ENCODE measurements around the gene CPNE5.
"Not testable (repeated sequence)": the region's sequence is repeated elsewhere in the genome, so short reads cannot be mapped to it uniquely, and the experiment has no call there.

Gene CPNE5

GRCh38 chr6:36718560-36718959 is 120.7 kb downstream of the CPNE5 start:
- no peak for DNase-seq

GRCh38 chr6:36717871-36718540 is 121.2 kb downstream of the CPNE5 start:
- no peak for DNase-seq

- DNase-seq = no peak
Observed at GRCh38 chr6:36717231-36717825, 121.9 kb downstream of the CPNE5 start.

DNA sequence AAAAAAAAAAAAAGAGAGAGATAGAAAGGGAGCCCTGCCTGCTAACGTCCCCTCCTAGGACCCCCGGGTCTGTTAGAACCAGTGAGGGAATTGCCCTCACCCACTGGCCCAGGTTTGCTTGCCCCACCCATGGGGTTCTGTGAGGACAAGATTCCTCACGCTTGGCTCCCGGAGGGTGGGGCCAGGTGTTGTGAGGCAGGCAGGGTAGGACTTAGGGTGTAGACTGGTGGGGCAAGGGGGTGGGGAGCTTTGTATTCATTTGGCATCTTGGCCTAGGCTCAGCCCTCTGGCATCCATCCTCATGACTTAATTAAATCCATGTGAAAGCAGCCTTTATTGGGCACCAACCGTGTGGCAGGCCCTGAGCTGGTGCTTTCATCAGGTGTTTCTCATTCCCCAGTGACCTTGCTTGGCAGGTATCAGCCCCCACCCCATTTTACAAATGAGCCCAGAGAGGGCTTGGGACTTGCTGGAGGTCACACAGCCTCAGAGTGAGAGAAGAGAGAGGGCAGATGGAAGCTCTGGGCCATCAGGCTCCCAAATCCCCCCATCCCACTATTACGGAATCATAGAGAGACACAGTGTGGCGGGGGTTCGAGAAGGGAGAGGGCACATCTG is 122.7 kb downstream of the CPNE5 start:
- no peak for DNase-seq

- DNase-seq = no peak
Observed at GRCh38 chr6:36715469-36715868, 123.8 kb downstream of the CPNE5 start.

DNA sequence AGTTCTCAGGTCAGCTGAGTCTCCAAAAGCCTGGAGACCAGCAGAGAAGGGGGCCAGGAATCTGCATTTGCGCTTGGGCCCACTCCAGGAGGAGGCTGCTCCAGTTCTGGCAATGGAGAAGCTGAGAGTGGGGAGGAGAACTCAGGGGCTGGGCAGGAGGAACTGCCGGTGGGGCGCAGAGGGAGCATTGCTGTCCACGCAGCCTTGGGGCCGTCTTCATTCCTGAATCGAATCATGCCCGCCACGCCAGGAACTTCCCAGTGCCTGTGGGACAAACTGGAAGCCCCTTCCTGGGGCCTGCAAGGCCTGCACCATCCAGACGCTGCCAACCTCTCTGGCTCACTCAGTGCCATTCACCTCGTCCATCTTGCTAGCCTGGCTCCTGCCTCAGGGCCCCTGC is 124.7 kb downstream of the CPNE5 start:
- no peak for DNase-seq

DNA sequence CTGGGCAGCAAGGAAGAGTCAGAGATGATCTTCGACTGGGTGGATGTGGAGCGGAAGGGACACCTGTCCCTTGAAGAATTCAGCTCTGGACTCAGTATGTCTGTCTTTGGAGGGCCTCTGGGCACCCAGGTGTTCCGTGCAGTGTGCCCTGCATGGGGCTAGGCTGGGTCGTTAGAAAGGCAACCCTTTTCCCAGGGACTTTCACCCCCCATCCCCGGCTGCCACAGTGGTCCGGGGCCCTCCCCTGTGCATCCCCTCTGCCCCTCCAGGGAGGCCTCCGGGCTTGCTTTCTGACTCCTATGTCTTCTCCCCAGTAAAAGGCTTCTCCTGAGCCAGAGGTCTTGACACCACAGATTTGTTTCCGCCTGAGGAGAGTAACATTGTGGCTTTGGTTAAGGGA is 125.4 kb downstream of the CPNE5 start:
- no peak for DNase-seq

DNA sequence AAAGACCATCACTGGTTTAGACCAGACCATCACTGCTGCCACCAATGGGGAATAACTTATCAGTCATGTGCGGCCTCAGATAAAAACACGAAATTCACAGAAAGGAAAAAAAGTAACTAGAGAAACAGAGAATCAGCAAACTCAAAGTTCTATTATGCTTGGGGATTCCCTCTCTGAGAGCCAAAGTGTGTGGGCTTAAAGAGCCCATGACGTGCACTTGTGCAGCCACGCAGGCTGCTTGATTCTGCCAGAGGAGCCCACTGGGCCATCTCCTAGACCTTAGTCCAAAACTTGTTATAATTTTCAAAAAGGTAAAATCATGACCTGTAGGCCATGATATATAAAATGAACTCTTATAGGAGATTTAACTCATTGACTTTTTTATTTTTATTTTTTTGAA is 126.4 kb downstream of the CPNE5 start:
- DNase-seq = no peak

- DNase-seq = no peak
Observed at GRCh38 chr6:36706339-36706738, 132.9 kb downstream of the CPNE5 start.

GRCh38 chr6:36704961-36705577 is 134.2 kb downstream of the CPNE5 start:
- not testable (repeated sequence) for DNase-seq

DNA sequence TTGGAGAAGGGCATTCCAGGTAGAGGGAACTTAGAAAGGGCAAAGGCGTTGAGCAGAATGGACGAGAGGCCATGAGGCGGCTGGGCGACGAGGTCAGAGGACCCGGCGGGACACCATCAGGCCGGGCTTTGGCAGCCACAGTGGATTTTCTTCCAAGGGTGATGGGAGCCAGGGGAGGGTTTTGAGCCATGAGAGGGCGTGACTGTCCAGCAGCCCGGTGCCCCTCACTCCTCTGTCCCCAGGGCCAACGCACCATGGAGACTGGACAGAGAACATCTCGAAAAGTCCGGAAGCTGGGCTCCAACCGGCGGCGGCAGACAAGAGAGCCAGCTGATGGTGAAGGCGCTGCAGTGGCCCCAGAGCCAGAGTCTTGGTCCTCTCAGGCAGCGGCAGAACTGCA is 135.3 kb downstream of the CPNE5 start:
- DNase-seq = no peak

GRCh38 chr6:36703081-36703606 is 136.1 kb downstream of the CPNE5 start:
- DNase-seq = no peak

DNA sequence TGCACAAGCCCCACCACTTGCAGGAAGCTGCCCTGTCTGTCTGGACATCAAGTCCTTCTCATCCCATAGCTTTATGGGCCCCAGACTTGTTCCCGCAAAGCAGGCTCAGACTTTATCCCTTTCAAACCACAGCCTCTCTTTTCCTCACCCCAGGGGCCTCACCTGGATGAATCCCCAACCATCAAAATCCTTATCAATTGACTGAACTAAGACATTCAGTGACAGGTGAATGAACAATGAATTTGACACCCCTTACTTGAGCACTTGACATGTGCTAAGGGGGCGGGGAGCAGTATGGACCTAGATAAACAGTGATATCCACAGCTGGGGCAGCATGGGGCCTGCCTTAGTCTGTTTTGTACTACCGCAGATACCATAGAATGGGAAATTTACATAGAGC is 136.6 kb downstream of the CPNE5 start:
- DNase-seq = no peak

- peak; percentile 20 for DNase-seq
Observed at GRCh38 chr6:36701401-36701991, 137.7 kb downstream of the CPNE5 start.

- DNase-seq = no peak
Observed at GRCh38 chr6:36700831-36701230, 138.4 kb downstream of the CPNE5 start.

GRCh38 chr6:36700071-36700812 is 139.0 kb downstream of the CPNE5 start:
- DNase-seq = no peak

DNA sequence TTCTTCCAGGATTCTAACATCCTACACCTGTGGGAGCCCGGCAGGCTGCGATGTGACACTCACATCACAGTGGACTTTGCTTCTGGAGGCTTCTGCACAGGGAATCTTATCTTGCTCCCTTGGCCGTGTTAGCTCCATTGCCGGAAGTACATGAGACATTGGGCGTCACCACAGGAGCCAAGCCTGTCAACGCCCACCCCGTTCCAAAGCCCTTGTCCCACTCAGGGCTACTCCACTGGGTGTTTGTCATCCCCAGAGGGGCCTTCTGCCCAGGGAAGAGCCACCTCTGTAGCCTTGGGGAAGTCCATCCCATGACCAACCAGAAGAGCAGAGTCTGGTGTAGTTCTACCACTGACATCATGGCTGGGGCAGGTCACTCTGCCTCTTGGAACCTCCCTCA is 139.9 kb downstream of the CPNE5 start:
- DNase-seq = no peak

DNA sequence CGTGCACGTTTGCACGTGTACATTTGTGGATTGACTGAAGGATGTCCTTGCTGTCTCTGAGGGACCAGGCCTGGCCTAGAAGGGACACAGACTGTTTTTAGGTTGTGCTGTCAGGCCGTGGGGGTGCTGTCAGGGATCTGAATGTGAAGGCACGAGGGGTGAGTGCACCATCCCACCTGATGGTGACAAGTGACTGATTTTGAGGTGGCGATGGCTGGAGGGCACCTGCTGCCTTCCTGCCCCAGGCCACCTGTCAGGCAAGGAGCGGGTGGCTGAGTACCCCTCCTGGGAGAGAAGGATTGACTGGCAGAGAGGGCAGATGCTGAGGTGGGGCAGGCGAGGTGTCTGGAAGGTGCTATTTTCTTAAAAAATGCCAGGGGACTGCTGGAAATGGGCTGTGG is 140.4 kb downstream of the CPNE5 start:
- no peak for DNase-seq

GRCh38 chr6:36698196-36698595 is 141.0 kb downstream of the CPNE5 start:
- DNase-seq = no peak

DNA sequence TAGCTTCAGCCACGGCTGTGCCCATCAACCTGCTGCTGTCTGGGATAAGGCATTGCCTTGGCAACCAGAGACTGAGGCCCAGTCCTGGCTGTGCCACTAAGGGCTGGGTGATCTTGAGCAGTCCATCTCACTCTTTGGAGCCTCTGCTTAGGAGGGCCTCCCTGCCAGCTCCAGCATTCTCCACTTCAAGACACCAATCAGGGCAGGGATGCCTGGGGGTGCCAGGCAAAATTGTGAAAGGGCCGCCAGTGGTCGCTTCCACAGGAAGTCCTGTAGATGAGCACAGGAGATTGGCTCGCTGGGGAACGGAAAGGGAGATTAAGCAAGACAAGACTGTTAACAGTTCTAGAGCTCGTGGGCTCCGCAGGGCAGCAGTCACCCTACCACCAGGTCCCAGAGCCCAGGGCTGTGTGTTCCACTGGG is 141.8 kb downstream of the CPNE5 start, which contains the start of gene RAB44:
Gene RAB44 (plus strand): TSS at position 346 of the 423 bp plus-strand sequence. CDS start 6,410 bp downstream, outside the sequence.
- DNase-seq = peak; percentile 24

GRCh38 chr6:36695414-36695813 is 143.8 kb downstream of the CPNE5 start:
- DNase-seq = peak; percentile 81

DNA sequence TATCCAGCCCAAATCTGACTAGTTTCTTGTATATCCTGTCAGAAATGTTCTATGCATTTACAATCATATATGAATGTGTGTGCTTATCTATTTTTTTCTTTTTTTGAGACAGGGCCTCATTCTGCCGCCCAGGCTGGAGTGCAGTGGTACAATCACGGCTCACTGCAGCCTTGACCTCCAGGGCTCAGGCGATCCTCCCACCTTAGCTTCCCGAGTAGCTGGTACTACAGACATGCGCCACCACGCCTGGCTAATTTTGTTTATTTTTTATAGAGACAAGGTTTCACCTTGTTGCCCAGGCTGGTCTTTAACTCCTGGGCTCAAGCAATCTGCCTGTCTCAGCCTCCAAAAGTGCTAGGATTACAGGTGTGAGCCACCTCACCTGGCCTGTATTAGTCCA is 144.6 kb downstream of the CPNE5 start:
- DNase-seq = no peak
